IPS-15b (cell line): ENCODE results near the gene CDX2.

ENCODE experiments used
- H3K27me3 ChIP-seq: one replicate; pipeline ENCODE4 v1.6.1; 2013; ENCODE audit warnings: low read length; ENCODE audit not compliant: control insufficient read depth, insufficient read depth
- H3K36me3 ChIP-seq: one replicate; pipeline ENCODE4 v1.6.1; 2013; ENCODE audit warnings: low read length; ENCODE audit not compliant: control insufficient read depth, insufficient read depth
- H3K4me1 ChIP-seq: one replicate; pipeline ENCODE4 v1.6.1; 2013; ENCODE audit warnings: mild to moderate bottlenecking, low read length; ENCODE audit not compliant: control insufficient read depth, insufficient read depth
- H3K4me3 ChIP-seq: one replicate; pipeline ENCODE4 v1.5.1; 2013; ENCODE audit warnings: low read depth, low read length
- H3K9ac ChIP-seq: one replicate; pipeline ENCODE4 v1.6.1; 2013; ENCODE audit warnings: low read depth, mild to moderate bottlenecking, low read length
- H3K9me3 ChIP-seq: one replicate; pipeline ENCODE4 v1.6.1; 2013; ENCODE audit warnings: mild to moderate bottlenecking, low read length; ENCODE audit not compliant: control insufficient read depth, insufficient read depth

Gene CDX2

DNA sequence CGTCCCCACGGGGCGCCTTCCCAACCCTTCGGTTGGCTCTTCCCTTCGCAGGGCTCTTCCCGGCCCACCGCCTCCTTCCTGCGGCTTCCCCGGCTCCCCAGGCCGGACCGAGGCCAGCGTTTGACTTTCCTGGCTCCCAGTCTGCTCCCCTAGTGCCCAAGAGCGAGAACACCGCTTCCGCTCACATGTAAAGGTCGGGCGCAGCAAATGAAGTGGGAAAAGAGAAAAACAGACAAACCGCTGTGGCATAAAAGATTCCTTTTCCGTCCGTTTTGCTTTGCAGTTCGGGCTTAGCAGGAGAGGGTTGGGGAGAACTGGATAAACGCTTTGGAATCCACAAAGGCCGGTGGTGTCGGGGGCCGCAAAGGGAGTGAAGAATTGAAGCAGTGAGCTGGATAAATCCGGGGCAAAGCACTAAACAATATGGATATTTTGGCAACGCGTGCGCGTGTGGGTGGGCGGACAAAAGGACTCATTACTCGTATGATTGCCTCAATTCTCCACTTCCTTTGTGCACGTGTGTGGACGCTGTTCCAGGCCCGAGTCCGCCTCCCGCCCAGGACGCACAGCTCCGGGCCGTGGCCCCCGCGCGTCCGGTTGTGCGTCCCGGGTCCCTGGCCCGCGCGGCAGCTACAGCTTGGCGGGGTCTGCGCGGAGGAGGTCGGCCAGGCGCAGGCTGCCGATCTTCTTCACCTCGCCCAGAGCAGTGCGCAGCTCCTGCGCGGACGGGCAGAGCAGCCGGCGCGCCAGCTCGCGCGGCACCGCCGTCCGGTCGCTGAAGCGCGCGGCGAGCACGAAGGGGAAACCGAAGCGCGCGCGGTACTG is 8.6 kb upstream of the CDX2 start:
- Histone ChIP-seq H3K4me1 (no peaks in the 10 kb centered on the region), H3K4me3 (peak overlapping the region; percentile 22), H3K9ac (no peak overlapping the region), H3K27me3 (peaks cover 100% of the 10 kb centered on the region), H3K9me3 (no peaks in the 10 kb centered on the region), H3K36me3 (no peaks in the 10 kb centered on the region)

DNA sequence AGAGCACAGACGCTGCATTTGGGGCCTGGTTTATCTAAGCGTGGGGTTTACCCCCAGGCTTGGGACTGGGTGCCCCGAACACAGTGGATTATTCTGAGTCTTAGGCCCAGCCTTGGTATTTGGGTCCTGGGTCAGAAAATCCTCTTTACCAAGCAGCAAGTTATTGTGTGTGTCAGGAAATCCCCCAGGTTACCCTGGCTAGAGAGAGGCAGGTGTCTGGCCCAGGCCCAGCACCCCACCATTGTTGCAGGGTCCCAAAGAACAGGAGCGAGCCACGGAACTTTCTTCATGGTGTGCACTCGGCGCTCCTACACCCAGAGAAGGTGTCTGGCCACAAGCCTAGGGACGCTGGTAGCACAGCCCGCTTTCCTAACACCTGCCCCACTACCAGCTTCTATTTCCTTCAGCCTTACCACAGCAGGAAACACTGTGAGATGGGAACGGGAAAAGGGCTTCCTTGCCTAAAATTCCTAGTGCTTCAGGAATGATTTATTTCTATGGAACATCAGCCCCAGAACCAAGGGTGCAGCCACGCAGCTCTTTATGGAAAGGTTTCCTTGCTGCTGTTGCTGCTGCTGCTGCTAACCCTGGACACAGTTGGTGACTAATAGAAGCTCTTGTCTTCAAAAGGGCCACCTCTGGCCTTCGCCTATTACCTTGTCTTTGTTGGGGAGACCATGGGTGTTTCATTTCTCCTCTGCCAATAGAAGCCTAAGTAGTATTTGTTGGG is 7.4 kb upstream of the CDX2 start:
- no peak overlapping the region for H3K9ac ChIP-seq

GRCh38 chr13:27975564-27976361 is 6.6 kb upstream of the CDX2 start:
- H3K9me3 ChIP-seq, result no peaks in the 10 kb centered on the region
- H3K9ac ChIP-seq, result no peak overlapping the region
- H3K27me3 ChIP-seq, result peaks cover 100% of the 10 kb centered on the region
- no peaks in the 10 kb centered on the region for H3K36me3 ChIP-seq
- peaks cover 7% of the 10 kb centered on the region for H3K4me1 ChIP-seq
- H3K4me3 ChIP-seq, result peak overlapping the region; percentile 35

More for the DNA sequence above, 7.4 kb upstream of the CDX2 start:
- H3K4me3 ChIP-seq, result peak overlapping the region; percentile 35
- H3K27me3 ChIP-seq, result peaks cover 100% of the 10 kb centered on the region
- H3K9me3 ChIP-seq, result no peaks in the 10 kb centered on the region
- H3K4me1 ChIP-seq, result peaks cover 2% of the 10 kb centered on the region
- H3K36me3 ChIP-seq, result no peaks in the 10 kb centered on the region

- Histone ChIP-seq H3K4me1 (peaks cover 12% of the 10 kb centered on the region), H3K9ac (no peak overlapping the region), H3K27me3 (peaks cover 100% of the 10 kb centered on the region), H3K36me3 (no peaks in the 10 kb centered on the region), H3K4me3 (no peak overlapping the region), H3K9me3 (no peaks in the 10 kb centered on the region)
Measured at GRCh38 chr13:27973961-27974662, 5.0 kb upstream of the CDX2 start.

DNA sequence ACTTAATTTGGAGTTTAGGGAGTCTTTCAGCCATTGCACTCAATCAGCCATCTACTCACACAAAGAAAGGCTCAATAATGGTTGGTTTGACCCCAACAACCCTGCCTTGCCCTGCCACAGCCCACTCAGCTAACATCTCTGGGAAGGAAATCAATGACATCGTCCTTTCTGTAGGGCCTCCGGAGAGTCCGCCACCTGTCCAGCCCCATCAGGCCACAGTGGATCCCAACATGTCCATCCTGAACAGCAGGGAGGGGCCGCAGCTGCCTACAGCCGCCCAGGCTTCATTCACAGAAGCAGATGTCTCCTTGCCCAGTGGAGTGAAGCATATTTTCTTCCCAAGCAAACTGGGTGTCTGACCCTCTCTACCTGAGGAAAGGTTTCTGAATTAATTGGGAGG is 4.2 kb upstream of the CDX2 start:
- Histone ChIP-seq H3K4me1 (peaks cover 12% of the 10 kb centered on the region), H3K9me3 (no peaks in the 10 kb centered on the region)

GRCh38 chr13:27972478-27972820 is 3.3 kb upstream of the CDX2 start:
- H3K9ac ChIP-seq, result no peak overlapping the region
- H3K4me1 ChIP-seq, result peaks cover 12% of the 10 kb centered on the region
- peak overlapping the region; percentile 8 for H3K4me3 ChIP-seq
- no peaks in the 10 kb centered on the region for H3K36me3 ChIP-seq
- no peaks in the 10 kb centered on the region for H3K9me3 ChIP-seq
- H3K27me3 ChIP-seq, result peaks cover 100% of the 10 kb centered on the region

More for the DNA sequence above, 4.2 kb upstream of the CDX2 start:
- Histone ChIP-seq H3K36me3 (no peaks in the 10 kb centered on the region), H3K27me3 (peaks cover 100% of the 10 kb centered on the region), H3K4me3 (peak overlapping the region; percentile 18), H3K9ac (no peak overlapping the region)

GRCh38 chr13:27971776-27972477 is 2.8 kb upstream of the CDX2 start:
- Histone ChIP-seq H3K9ac (no peak overlapping the region), H3K4me3 (peak overlapping the region; percentile 8), H3K4me1 (peaks cover 12% of the 10 kb centered on the region), H3K36me3 (no peaks in the 10 kb centered on the region), H3K9me3 (no peaks in the 10 kb centered on the region), H3K27me3 (peaks cover 100% of the 10 kb centered on the region)

GRCh38 chr13:27971236-27971645 is 2.1 kb upstream of the CDX2 start:
- Histone ChIP-seq H3K4me1 (peaks cover 14% of the 10 kb centered on the region), H3K9ac (no peak overlapping the region), H3K4me3 (peak overlapping the region; percentile 30), H3K36me3 (no peaks in the 10 kb centered on the region), H3K27me3 (peaks cover 98% of the 10 kb centered on the region), H3K9me3 (no peaks in the 10 kb centered on the region)

DNA sequence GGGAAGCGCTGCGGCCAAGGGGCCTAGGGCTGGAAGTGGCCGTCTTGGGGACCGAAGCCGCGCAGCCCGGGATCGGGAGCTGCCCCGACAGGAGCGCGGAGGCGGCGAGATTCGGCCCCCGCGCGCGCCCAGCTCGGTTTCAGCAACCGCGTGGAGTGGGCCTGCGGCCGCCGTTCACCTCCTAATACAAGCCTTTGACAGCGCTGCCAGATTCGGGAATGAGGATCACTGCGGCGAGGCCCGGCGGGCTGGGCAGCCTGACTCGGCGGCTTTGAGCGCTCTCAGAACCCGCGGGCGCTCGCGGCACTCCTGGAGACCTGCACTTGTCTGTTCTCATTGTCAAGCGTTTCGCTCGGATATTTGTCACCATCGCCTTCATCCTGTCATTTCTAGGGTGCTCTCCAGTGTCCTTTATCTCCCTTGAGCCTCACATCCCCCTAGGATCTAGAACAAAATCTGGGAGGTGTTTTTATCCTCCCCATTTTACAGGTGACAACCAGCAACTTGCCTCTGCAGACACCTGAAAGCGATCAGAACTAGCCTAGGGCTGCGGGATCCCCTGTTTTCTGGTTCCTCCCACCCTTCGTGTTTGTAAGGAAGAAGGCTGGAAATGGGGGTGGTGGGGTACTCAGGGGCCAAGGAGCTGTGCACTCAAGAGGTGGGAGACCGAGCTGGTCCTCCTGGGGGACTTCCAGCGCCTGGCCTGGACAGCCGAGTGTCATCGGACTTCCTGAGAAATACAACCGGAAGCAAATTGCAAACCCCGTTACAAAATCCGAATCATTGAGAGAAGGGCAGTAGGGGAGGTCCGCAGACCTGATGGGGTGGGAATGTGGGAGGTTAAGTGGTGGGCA is 1.5 kb upstream of the CDX2 start:
- H3K9ac ChIP-seq, result no peak overlapping the region
- no peaks in the 10 kb centered on the region for H3K36me3 ChIP-seq
- peaks cover 98% of the 10 kb centered on the region for H3K27me3 ChIP-seq
- H3K9me3 ChIP-seq, result no peaks in the 10 kb centered on the region
- H3K4me3 ChIP-seq, result peak overlapping the region; percentile 30
- peaks cover 17% of the 10 kb centered on the region for H3K4me1 ChIP-seq

GRCh38 chr13:27969866-27970229 is 733 bp upstream of the CDX2 start:
- H3K27me3 ChIP-seq, result peaks cover 98% of the 10 kb centered on the region
- H3K4me3 ChIP-seq, result no peak overlapping the region
- H3K9ac ChIP-seq, result no peak overlapping the region
- H3K9me3 ChIP-seq, result no peaks in the 10 kb centered on the region
- H3K4me1 ChIP-seq, result peaks cover 18% of the 10 kb centered on the region
- no peaks in the 10 kb centered on the region for H3K36me3 ChIP-seq
